HG03558 (cell line): ENCODE measurements around the gene CSNK2A3.

Source experiments
- ATAC-seq: cut with Tn5 transposase; IDR thresholded peaks from one replicate; pipeline ENCODE4 v1.9.1; 2021; ENCODE audit warnings: moderate number of reproducible peaks; ENCODE audit not compliant: unreplicated experiment; ENCODE audit errors: extremely low read depth

CSNK2A3 gene

GRCh38 chr11:11304550-11304949, 48.5 kb downstream of the CSNK2A3 start:
- no peak for ATAC-seq

- no peak for ATAC-seq
These were observed 50.5 kb downstream of the CSNK2A3 start for GRCh38 chr11:11302565-11302964.
